IPS-18a (cell line): Measurements from ENCODE around the gene APBA2.

ENCODE experiments used
- H3K27ac ChIP-seq: one replicate; pipeline ENCODE4 v1.5.1; 2013; ENCODE audit warnings: low read length
- H3K27me3 ChIP-seq: one replicate; pipeline ENCODE4 v1.6.1; 2013; ENCODE audit warnings: mild to moderate bottlenecking, low read length; ENCODE audit not compliant: control insufficient read depth, insufficient read depth
- H3K36me3 ChIP-seq: one replicate; pipeline ENCODE4 v1.6.1; 2013; ENCODE audit warnings: low read depth, low read length; ENCODE audit not compliant: control insufficient read depth
- H3K4me1 ChIP-seq: one replicate; pipeline ENCODE4 v1.6.1; 2013; ENCODE audit warnings: low read depth, low read length; ENCODE audit not compliant: control insufficient read depth
- H3K4me3 ChIP-seq: one replicate; pipeline ENCODE4 v1.5.1; 2013; ENCODE audit warnings: low read length
- H3K9ac ChIP-seq: one replicate; pipeline ENCODE4 v1.6.1; 2013; ENCODE audit warnings: mild to moderate bottlenecking, low read length, moderate library complexity
- H3K9me3 ChIP-seq: one replicate; pipeline ENCODE4 v1.6.1; 2013; ENCODE audit warnings: low read depth, low read length; ENCODE audit not compliant: control insufficient read depth

APBA2 gene

DNA sequence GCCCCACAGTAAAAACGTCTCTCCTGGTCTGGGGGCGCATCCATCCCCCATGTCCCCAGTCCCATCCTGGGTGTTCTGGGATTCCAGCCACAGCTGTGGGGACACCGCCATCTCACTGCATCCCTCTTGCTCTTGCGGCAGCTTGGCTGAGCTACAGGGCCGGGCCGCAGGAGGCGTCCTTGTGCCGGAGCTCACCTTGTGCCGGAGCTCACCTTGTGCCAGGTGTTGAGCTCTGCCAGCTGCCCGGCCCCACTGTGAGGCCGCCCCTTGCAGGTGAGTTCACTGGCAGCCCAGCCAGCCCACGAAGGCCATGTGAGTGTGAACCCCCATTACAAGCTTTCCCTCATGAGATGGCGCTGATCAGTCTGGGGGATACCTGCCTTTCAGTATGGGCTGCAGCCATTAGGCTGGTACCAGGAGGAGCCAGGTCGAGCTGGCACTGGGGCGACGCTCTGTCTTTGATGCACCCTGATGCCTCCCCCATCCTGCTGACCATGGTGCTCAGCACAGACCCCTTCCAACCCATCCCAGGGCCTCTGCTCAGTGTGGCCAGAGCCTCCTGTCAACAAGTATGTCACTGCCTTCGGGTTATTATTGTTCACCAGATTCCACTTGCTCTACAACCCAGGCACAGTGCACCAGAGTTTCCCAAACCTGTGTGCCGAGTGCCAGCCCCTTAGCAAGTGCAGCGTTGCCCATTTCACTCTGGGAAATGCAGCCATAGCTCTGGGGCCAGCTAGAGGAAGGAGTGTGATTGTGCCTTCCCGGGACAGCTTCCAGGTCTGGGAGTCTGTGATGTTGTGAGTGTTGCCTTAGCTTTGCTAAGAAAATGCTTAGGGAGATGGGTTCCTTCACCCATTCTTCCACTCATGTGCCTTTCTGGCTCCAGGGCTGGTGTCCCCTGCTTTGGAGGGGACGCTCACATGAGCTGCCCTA lies 105.7 kb downstream of the APBA2 start:
- Histone ChIP-seq H3K4me1 (peaks cover 17% of the 10 kb centered on the region), H3K4me3 (no peak overlapping the region), H3K9ac (no peak overlapping the region), H3K36me3 (no peaks in the 10 kb centered on the region), H3K27me3 (no peaks in the 10 kb centered on the region), H3K9me3 (no peaks in the 10 kb centered on the region), H3K27ac (no peak overlapping the region)

DNA sequence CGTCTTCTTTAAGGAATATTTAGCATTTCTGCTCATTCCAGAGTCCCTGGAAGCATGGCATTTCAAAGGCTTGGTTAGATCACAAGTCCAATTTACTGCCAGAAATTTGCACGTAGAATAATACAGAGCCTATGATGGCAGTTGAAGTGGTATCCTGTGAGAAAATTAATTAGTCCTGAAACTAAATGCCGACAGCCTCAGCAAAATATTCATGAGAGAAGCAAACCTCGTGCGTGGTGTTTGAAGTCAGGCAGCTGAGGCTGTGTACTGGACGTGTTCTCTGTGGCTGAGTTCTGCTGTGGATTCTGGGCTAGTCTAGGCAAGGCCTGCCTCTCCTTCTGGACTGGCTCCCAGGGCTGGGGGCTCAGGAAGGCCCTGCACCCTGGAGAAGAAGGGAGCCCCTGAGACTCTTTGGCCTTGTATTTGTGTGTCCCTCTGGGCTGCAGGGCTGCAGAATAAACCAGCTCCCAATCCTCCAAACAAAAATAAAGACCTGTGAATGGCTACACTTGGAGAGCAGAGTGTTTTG lies 106.6 kb downstream of the APBA2 start:
- H3K4me3 ChIP-seq: no peak overlapping the region
- H3K27ac ChIP-seq: no peak overlapping the region
- H3K9me3 ChIP-seq: no peaks in the 10 kb centered on the region
- no peak overlapping the region for H3K9ac ChIP-seq
- no peaks in the 10 kb centered on the region for H3K27me3 ChIP-seq
- H3K4me1 ChIP-seq: peaks cover 17% of the 10 kb centered on the region
- no peaks in the 10 kb centered on the region for H3K36me3 ChIP-seq

DNA sequence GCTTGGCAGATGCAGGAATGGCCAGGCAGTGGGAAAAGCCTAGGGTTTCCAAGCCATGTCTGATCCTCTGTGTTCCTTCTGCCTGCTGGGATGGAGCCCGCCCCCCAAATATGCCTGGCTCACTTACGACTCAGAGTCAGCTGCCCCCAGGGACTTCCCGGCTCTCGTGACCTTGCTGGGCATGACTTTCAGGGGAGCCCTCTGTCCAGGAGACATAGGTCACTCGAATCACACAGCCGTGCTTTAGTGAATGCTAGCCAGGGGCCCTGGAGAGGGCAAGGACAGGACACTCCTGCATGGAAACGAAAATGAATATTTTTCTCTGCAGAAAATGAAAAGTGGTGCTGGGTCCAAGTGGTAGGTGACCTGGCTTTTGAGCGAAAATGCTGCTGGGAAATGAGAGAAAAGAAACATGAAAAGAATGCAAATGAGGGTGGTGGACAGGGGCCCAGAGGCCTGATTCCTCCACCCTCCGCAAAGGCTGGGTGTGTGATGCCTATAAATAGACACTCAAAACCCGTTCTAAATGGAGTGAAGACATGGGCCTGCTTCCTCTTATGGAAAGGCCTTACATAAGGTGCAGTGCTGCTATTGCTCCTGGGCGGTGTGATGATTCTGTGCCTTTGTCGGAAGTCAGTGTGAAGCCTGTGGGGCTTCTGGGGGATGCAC lies 107.4 kb downstream of the APBA2 start:
- H3K27ac ChIP-seq: no peak overlapping the region
- no peak overlapping the region for H3K4me3 ChIP-seq
- no peaks in the 10 kb centered on the region for H3K36me3 ChIP-seq

DNA sequence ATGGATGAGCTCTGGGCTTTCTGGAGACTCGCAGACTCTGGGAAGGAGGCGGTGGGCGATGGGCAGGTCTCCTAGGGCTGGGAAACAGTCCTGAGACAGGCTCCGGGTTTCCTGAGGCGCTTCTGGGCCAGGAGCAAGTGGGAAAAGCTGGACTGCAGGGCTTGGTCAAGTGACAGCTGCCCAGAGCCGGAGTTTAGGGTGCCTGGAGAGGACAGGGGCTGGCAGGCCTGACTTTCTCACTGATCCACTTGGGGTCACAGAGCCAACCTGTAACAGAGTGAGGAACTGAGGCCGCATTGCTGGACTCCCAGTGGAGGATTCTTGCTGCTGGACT lies 107.9 kb downstream of the APBA2 start:
- H3K27me3 ChIP-seq: no peaks in the 10 kb centered on the region
- H3K9ac ChIP-seq: no peak overlapping the region
- no peaks in the 10 kb centered on the region for H3K36me3 ChIP-seq
- peaks cover 17% of the 10 kb centered on the region for H3K4me1 ChIP-seq
- no peak overlapping the region for H3K4me3 ChIP-seq
- H3K27ac ChIP-seq: no peak overlapping the region
- no peaks in the 10 kb centered on the region for H3K9me3 ChIP-seq

More for the DNA sequence above, 107.4 kb downstream of the APBA2 start:
- no peak overlapping the region for H3K9ac ChIP-seq
- no peaks in the 10 kb centered on the region for H3K27me3 ChIP-seq
- peaks cover 17% of the 10 kb centered on the region for H3K4me1 ChIP-seq
- H3K9me3 ChIP-seq: no peaks in the 10 kb centered on the region

DNA sequence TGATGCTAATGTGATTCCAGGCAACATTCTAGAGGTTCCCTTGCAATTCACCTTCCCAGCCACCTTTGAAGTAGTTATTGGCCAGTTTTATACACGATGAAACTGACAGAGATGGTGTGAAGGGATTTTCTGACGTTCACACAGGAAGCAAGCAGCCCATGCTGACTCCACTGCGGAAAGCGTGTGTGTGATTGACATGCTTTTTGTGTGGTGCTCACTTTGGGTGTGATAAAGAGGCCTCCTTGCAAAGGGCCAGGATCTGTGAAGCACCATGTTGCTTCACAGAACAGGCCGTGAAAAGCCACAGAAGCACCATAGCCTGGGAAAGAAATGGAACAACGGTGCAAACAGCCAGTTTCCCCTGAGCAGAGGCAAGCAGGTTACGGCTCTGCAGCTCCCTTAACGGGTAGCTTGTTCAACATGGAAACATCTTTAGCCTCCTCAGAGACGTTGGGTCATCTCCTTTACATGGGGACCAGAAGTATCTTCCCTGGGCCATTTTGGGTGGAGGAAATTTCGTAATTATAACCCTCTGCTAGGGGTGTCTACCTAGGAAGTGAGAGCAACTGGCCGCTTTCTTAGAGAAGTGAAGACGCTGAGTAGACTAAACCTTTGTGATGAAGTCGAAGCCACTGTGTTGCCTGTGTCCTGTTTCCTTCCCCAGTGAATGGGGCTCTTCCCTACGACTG lies 108.5 kb downstream of the APBA2 start:
- Histone ChIP-seq H3K27me3 (no peaks in the 10 kb centered on the region), H3K36me3 (no peaks in the 10 kb centered on the region), H3K27ac (no peak overlapping the region), H3K9me3 (no peaks in the 10 kb centered on the region), H3K4me3 (no peak overlapping the region), H3K4me1 (peaks cover 17% of the 10 kb centered on the region), H3K9ac (no peak overlapping the region)

DNA sequence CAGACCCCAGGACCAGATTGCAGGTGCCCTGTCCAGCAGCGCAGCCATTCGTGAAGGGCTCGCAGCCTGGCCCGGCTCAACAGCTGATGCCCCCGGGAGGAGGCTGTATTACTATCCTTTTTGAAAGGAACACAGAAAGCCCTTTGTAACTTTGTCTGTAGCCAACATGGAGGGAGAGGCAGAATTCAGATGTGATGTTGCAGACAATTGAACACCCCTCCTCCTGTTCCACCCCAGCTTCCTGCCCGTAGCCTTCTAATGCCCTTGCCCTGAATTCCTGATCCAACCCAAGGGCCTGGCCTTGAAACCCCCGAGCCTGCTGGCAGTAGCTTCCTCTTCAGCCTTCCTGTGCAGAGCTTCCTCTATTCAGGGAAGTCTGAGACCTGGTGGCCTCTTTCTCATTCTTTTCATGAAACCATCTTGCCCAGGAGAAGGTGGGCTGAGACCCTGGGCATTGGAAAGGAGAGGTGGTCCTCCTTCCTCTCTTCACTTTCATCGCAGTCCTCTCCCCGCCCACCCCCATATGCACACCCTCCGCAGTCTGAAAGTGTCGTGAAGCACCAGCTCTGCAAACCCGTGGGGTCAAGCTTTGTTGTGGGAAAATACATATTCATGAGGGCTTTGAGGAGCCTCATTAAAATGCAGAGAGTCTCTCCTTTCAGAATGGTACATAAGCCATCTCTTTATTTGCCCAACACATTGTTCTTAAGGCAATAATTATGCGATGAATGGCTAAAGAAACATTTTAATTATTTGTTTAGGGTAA lies 109.2 kb downstream of the APBA2 start:
- Histone ChIP-seq H3K27ac (no peak overlapping the region), H3K9me3 (no peaks in the 10 kb centered on the region), H3K36me3 (no peaks in the 10 kb centered on the region), H3K4me3 (no peak overlapping the region), H3K4me1 (peaks cover 17% of the 10 kb centered on the region), H3K9ac (no peak overlapping the region), H3K27me3 (no peaks in the 10 kb centered on the region)

DNA sequence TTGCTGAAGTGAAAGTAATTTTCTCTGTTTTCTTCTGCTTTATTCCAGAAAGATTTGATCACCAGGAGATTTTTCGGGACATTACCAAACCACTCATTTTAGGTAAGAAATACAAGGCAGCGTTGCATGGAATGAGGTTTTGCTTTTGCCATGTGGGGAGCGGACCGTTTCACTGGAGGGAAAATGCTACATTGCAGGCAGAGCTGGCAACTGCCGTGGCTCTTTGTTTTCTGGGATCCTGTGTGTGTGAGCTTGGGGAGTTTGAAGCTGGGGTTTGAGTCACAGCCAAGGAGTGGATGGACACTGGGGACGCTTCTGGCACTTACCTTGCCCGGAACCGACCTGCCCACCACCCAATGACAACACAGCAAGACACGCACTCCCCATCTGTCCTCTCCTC lies 109.9 kb downstream of the APBA2 start:
- H3K27me3 ChIP-seq: no peaks in the 10 kb centered on the region
- peaks cover 17% of the 10 kb centered on the region for H3K4me1 ChIP-seq
- no peaks in the 10 kb centered on the region for H3K9me3 ChIP-seq
- no peak overlapping the region for H3K4me3 ChIP-seq
- no peak overlapping the region for H3K27ac ChIP-seq
- H3K9ac ChIP-seq: no peak overlapping the region
- no peaks in the 10 kb centered on the region for H3K36me3 ChIP-seq

DNA sequence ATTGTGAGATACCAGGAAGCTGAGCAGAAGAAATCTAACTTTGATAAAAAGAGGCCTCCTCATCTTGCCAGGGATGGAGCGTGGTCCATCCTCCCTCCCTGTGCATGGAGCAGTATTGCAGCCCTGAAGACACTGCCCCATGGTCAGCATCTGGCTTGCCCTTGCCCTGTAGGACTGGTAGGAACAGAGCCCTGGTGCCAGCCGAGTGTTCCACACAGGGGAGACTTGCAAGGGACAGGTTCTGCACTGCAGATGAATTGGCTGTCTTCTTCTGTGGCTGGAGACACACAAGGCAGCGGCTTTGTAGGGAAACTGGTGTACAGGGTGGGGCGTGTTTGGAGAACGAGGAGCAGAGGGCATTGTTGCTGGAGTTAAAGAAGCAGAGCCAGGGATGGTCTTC lies 110.5 kb downstream of the APBA2 start:
- H3K36me3 ChIP-seq: no peaks in the 10 kb centered on the region
- H3K27me3 ChIP-seq: no peaks in the 10 kb centered on the region
- no peaks in the 10 kb centered on the region for H3K9me3 ChIP-seq
- H3K4me3 ChIP-seq: no peak overlapping the region
- peaks cover 17% of the 10 kb centered on the region for H3K4me1 ChIP-seq
- no peak overlapping the region for H3K9ac ChIP-seq
- no peak overlapping the region for H3K27ac ChIP-seq

DNA sequence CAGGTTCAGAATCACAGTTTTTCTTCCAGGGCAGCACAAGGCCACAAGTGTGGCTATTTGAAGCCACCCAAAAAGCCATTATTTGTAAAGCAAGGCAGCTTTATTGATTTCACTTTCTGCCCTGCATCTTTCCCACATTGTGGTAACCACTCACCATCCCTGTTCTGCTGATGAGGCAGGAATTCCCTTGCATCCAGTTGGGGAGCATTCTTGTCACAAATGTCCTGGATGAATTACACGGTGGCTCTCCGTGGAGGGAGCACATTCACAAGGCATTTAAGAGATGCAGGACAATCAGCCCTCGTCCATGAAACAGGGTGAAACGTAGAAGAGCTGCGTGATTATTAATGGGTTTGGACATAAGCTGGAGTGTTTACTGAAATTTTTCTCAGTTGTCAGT lies 111.2 kb downstream of the APBA2 start:
- Histone ChIP-seq H3K4me1 (peaks cover 17% of the 10 kb centered on the region), H3K27me3 (no peaks in the 10 kb centered on the region), H3K4me3 (no peak overlapping the region), H3K27ac (no peak overlapping the region), H3K36me3 (no peaks in the 10 kb centered on the region), H3K9me3 (no peaks in the 10 kb centered on the region), H3K9ac (no peak overlapping the region)

DNA sequence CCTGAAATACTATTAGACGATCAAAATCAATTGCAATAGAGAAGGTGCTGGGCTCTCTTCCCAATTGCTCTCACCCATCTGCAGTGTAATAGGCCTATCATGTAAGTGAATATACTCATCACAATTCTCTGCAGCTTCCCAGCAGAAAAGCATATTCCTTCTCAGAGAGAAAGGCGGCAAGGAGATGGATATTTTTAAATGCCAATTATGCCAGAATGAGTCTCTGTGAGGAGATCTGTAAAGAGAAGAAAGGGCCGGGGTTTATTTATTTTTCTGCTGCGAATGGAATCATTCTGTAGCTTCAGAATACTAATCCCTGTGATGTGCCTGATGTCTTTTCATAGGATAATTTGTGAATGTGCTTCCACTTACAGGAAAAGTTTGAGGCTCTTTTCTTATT lies 112.0 kb downstream of the APBA2 start:
- H3K9me3 ChIP-seq: no peaks in the 10 kb centered on the region
- no peak overlapping the region for H3K4me3 ChIP-seq
- H3K9ac ChIP-seq: no peak overlapping the region
- H3K36me3 ChIP-seq: no peaks in the 10 kb centered on the region
- H3K27me3 ChIP-seq: no peaks in the 10 kb centered on the region
- no peak overlapping the region for H3K27ac ChIP-seq
- peaks cover 17% of the 10 kb centered on the region for H3K4me1 ChIP-seq

DNA sequence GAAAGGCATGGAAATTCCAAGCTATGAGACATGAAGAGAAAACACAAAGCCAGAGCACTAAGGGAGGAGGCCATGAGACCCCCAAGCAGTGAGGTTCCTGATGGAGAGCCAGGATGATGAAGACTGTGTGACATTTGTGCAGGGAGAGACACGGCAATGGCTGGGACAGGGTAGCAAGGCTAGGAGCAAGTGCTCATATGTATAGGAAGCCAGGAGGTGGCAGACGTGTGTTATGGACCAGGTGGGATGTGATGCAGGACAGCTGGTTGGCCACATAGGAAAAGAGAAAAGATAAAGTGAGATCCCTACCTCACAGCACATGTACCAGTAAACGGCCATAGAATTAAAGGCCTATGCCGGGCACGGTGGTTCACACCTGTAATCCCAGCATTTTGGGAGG lies 112.7 kb downstream of the APBA2 start:
- H3K27me3 ChIP-seq: no peaks in the 10 kb centered on the region
- no peak overlapping the region for H3K4me3 ChIP-seq
- no peak overlapping the region for H3K27ac ChIP-seq
- peaks cover 14% of the 10 kb centered on the region for H3K4me1 ChIP-seq
- H3K9me3 ChIP-seq: no peaks in the 10 kb centered on the region
- H3K36me3 ChIP-seq: no peaks in the 10 kb centered on the region
- no peak overlapping the region for H3K9ac ChIP-seq
